Transverse colon (tissue), 3 donors: ENCODE data around the gene GNG12.

Experiments
- EP300 ChIP-seq: sonication (generic); formaldehyde crosslinking; IDR thresholded peaks from one replicate; pipeline ENCODE4 v1.6.1; 2017; ENCODE audit warnings: antibody characterized with exemption, low read depth
- TF ChIP-seq, protein P1 (sequence below), 5 experiments: fragments of 200-600 bp in 3 of 5; fragments of 450-650 bp in 2 of 5; sonication (generic) in 3 of 5; IDR thresholded peaks; 1 replicate in 2 of 5; 2 replicates in 3 of 5; pipeline ENCODE4 v1.5.1; 2016 to 2017; ENCODE audit warnings: antibody characterized with exemption in 5 of 5, inconsistent platforms in 3 of 5, mild to moderate bottlenecking in 2 of 5, moderate library complexity in 1 of 5

DNA sequence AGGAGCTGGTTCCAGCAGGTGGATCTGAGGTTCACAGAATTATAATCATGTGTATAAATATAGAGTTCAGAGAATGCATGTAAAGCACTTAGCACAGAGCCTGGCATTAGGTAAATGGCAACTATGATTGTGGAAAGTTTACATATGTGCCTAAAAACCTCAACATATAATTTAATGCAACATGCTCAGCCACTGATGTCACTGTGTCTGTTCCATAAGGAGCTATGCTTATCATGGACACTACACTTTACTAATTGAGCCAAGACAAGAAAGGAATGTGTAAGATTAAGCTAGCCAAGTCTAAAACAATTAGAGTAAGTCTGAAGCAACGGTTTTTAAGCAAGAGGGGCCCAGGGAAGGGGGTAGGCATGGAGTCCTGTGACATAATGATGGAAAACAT is 61.5 kb downstream of the GNG12 start:
- TF ChIP-seq, protein P1, sequence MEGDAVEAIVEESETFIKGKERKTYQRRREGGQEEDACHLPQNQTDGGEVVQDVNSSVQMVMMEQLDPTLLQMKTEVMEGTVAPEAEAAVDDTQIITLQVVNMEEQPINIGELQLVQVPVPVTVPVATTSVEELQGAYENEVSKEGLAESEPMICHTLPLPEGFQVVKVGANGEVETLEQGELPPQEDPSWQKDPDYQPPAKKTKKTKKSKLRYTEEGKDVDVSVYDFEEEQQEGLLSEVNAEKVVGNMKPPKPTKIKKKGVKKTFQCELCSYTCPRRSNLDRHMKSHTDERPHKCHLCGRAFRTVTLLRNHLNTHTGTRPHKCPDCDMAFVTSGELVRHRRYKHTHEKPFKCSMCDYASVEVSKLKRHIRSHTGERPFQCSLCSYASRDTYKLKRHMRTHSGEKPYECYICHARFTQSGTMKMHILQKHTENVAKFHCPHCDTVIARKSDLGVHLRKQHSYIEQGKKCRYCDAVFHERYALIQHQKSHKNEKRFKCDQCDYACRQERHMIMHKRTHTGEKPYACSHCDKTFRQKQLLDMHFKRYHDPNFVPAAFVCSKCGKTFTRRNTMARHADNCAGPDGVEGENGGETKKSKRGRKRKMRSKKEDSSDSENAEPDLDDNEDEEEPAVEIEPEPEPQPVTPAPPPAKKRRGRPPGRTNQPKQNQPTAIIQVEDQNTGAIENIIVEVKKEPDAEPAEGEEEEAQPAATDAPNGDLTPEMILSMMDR (IDR thresholded peaks at IDR 0.05): no peak
- TF ChIP-seq EP300: no peak
